IMR-90 (cell line): ENCODE data around the gene VPS25. TPM values are rescaled to one million over a fixed set of nuclear protein-coding genes. Genes with fewer than 3 reads are reported as not detected.
A peak's percentile ranks its signal among the peaks of the same experiment; 100 is the strongest.

ENCODE experiments used
- ATAC-seq: fragments of 200-7000 bp; cut with Tn5 transposase; 2 replicates; pipeline ENCODE4 v1.9.1; 2020; ENCODE audit warnings: low read depth, mild to moderate bottlenecking, moderate library complexity
- BruUV-seq: library from RNA; stranded (reverse); fragments of 400-500 nt; replicated peaks from 2 replicates; lab custom pipeline; 2021; lab: Mats Ljungman, UMichigan
- CTCF ChIA-PET: fragments of 300-600 bp; formaldehyde crosslinking; extraction: SDS; loops from one replicate; lab custom pipeline; 2021; ENCODE audit warnings: antibody characterized with exemption; lab: Yijun Ruan, JAX
- POLR2A ChIA-PET: fragments of 300-600 bp; sonication (Branson Sonifier 250); formaldehyde crosslinking; loops from one replicate; lab custom pipeline; 2022; ENCODE audit warnings: antibody characterized with exemption; ENCODE audit not compliant: unreplicated experiment; lab: Charles Lee
- DNase-seq: peaks from one replicate; pipeline ENCODE4 v3.0.0; 2013
- H2AFZ ChIP-seq: replicated peaks from 2 replicates; pipeline ENCODE3; 2013; ENCODE audit warnings: low read length, mild to moderate bottlenecking; ENCODE audit not compliant: poor library complexity
- H2AK5ac ChIP-seq: 2 replicates; pipeline ENCODE4 v1.6.1; 2013; ENCODE audit warnings: low read depth, low read length, inconsistent platforms
- H2AK9ac ChIP-seq: replicated peaks from 2 replicates; pipeline ENCODE3; 2013; ENCODE audit warnings: mild to moderate bottlenecking, low read depth, low read length, moderate library complexity; ENCODE audit not compliant: poor library complexity
- H2BK120ac ChIP-seq: 2 replicates; pipeline ENCODE4 v1.6.1; 2013; ENCODE audit warnings: low read depth, low read length, inconsistent platforms
- H2BK15ac ChIP-seq: 3 replicates; pipeline ENCODE4 v1.6.1; 2013; ENCODE audit warnings: low read depth, low read length, inconsistent platforms
- H2BK20ac ChIP-seq: 2 replicates; pipeline ENCODE4 v1.6.1; 2013; ENCODE audit warnings: low read depth, mild to moderate bottlenecking, inconsistent platforms, low read length, moderate library complexity
- H2BK5ac ChIP-seq: 2 replicates; pipeline ENCODE4 v1.6.1; 2013; ENCODE audit warnings: mild to moderate bottlenecking, low read depth, low read length, inconsistent platforms; ENCODE audit not compliant: poor library complexity, severe bottlenecking
- H3K14ac ChIP-seq: replicated peaks from 2 replicates; pipeline ENCODE4 v1.6.1; 2013; ENCODE audit warnings: low read depth, low read length, inconsistent platforms
- H3K18ac ChIP-seq: 2 replicates; pipeline ENCODE4 v1.6.1; 2013; ENCODE audit warnings: low read depth, low read length, control low read depth
- H3K23ac ChIP-seq: 2 replicates; pipeline ENCODE4 v1.6.1; 2013; ENCODE audit warnings: low read depth, low read length, inconsistent platforms
- H3K27ac ChIP-seq: 2 replicates; pipeline ENCODE4 v1.5.1; 2013; ENCODE audit warnings: mild to moderate bottlenecking, control low read depth, low read length; ENCODE audit not compliant: insufficient read depth
- H3K27me3 ChIP-seq: 2 replicates; pipeline ENCODE4 v1.6.1; 2013; ENCODE audit warnings: low read length; ENCODE audit not compliant: control insufficient read depth, insufficient read depth
- H3K36me3 ChIP-seq: 2 replicates; pipeline ENCODE4 v1.6.1; 2013; ENCODE audit warnings: low read length, mixed read lengths; ENCODE audit not compliant: control insufficient read depth, insufficient read depth
- H3K4ac ChIP-seq: 2 replicates; pipeline ENCODE4 v1.6.1; 2013; ENCODE audit warnings: low read depth, low read length, inconsistent platforms
- H3K4me1 ChIP-seq: 2 replicates; pipeline ENCODE4 v1.6.1; 2013; ENCODE audit warnings: low read length, mixed read lengths; ENCODE audit not compliant: control insufficient read depth, insufficient read depth
- H3K4me2 ChIP-seq: 2 replicates; pipeline ENCODE4 v1.6.1; 2013; ENCODE audit warnings: low read depth, mild to moderate bottlenecking, control low read depth, low read length, moderate library complexity
- H3K4me3 ChIP-seq: 2 replicates; pipeline ENCODE4 v1.5.1; 2013; ENCODE audit warnings: low read depth, mild to moderate bottlenecking, control low read depth, low read length, moderate library complexity; ENCODE audit not compliant: insufficient read depth
- H3K56ac ChIP-seq: 2 replicates; pipeline ENCODE4 v1.6.1; 2013; ENCODE audit warnings: low read length, inconsistent platforms; ENCODE audit not compliant: insufficient read depth; ENCODE audit errors: extremely low read depth
- H3K79me1 ChIP-seq, 2 experiments: 2 replicates each; pipeline ENCODE4 v1.6.1; 2013; ENCODE audit warnings: low read length in 2 of 2, inconsistent platforms in 1 of 2, low read depth in 1 of 2
- H3K9ac ChIP-seq: 2 replicates; pipeline ENCODE4 v1.6.1; 2013; ENCODE audit warnings: low read depth, low read length, control low read depth
- H3K9me1 ChIP-seq: 2 replicates; pipeline ENCODE4 v1.6.1; 2013; ENCODE audit warnings: low read length, inconsistent platforms; ENCODE audit not compliant: insufficient read depth
- H3K9me3 ChIP-seq: 2 replicates; pipeline ENCODE4 v1.6.1; 2013; ENCODE audit warnings: low read length; ENCODE audit not compliant: control insufficient read depth, insufficient read depth
- H4K20me1 ChIP-seq: 2 replicates; pipeline ENCODE4 v1.6.1; 2013; ENCODE audit warnings: low read length, inconsistent platforms; ENCODE audit not compliant: insufficient read depth
- H4K5ac ChIP-seq: 2 replicates; pipeline ENCODE4 v1.6.1; 2013; ENCODE audit warnings: mild to moderate bottlenecking, low read depth, low read length, control low read depth
- H4K8ac ChIP-seq, 2 experiments: 2 replicates each; pipeline ENCODE4 v1.6.1; 2013; ENCODE audit warnings: low read depth in 2 of 2, low read length in 2 of 2, control low read depth in 1 of 2, inconsistent platforms in 1 of 2
- H4K91ac ChIP-seq: 2 replicates; pipeline ENCODE4 v1.6.1; 2013; ENCODE audit warnings: low read depth, low read length, inconsistent platforms; ENCODE audit not compliant: insufficient read depth
- RFX5 ChIP-seq: IDR thresholded peaks from 2 replicates; pipeline ENCODE4 v1.8.0; 2012; ENCODE audit warnings: low read depth, mild to moderate bottlenecking, low read length, moderate library complexity
- WGBS, 2 experiments: methylation state at CpG; one replicate each; pipeline versions ENCODE4 v1.1.5 to v1.1.7; 2013; ENCODE audit warnings: missing lambda C conversion rate in 2 of 2; ENCODE audit not compliant: insufficient read length in 1 of 2; ENCODE audit errors: extremely low coverage in 2 of 2; 5-methylcytosine and 5-hydroxymethylcytosine counted together
- dilution Hi-C: fragments of 300-500 bp; cut with HindIII; formaldehyde crosslinking; loops from one replicate; pipeline ENCODE4 v1.14.3; 2018; ENCODE audit warnings: low sequenced_read_pairs; ENCODE audit not compliant: unreplicated experiment
- in situ Hi-C: fragments of 300-500 bp; cut with MboI; formaldehyde crosslinking; loops from 3 replicates; pipeline ENCODE4 v1.14.3; 2019; ENCODE audit warnings: low sequenced_read_pairs, inconsistent platforms, mixed read lengths
- intact Hi-C: fragments of 100-400 bp; cut with micrococcal nuclease; formaldehyde crosslinking; loops from 2 replicates; pipeline ENCODE4 v1.10.0; 2022
- polyA plus RNA-seq, 3 experiments: library from polyadenylated mRNA; depleted of rRNA; stranded (reverse); fragments of >200 nt; gene quantifications; 2 replicates each; pipeline ENCODE4 v1.2.3, GENCODE V29; 2012; ENCODE audit warnings: low replicate concordance in 1 of 3
- total RNA-seq: library from RNA; depleted of rRNA; stranded (reverse); fragments of >200 nt; gene quantifications from 2 replicates; pipeline ENCODE4 v1.2.3, GENCODE V29; 2012
- TF ChIP-seq, protein P1 (sequence below): conservative IDR thresholded peaks from 2 replicates; pipeline ENCODE4 v1.5.1; 2012; ENCODE audit warnings: mild to moderate bottlenecking, low read depth, low read length, improper control_type of control experiment

VPS25 gene
- total and polyA plus RNA-seq, 2 of the 4 experiments (the other 2 are of a cell fraction), result 71.3 to 130 TPM

DNA sequence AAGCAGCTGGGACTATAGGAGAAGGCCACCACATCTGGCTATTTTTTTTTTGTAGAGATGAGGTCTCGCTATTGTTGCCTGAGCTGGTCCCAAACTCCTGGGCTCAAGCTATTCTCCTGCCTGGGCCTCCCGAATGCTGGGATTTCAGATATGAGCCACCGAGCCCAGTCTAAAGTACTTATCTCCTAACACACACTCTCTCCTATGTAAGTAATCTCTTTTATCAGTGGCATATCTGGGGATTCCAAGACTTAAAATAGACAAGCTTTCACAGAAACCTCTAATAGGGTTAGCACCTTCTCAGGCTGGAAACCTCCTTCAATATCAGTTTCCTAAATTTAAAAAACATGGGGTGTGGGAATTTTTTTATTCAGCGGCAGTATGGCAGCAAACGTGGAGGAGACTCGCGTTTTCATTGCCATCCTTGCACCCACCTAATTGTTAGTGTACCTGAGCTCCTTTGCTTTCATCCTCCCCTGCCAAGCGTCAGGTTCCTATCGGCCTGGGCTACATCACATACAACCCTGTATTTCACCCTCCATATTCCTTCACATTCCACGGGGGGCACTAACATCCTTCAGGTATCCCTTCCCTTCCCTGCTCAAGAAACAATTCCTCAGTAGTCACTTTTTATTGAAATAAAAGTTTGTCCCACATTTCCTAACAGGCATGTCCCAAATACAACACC lies 29.5 kb upstream of the VPS25 start:
- peak overlapping the region; percentile 61; the same call in 1 of the 2 replicates for H3K56ac ChIP-seq
- peak overlapping the region; percentile 65; the same call in 1 of the 2 replicates for H4K5ac ChIP-seq
- peak overlapping the region; percentile 35 to 74; a peak in 3 of 4 replicates for H4K8ac ChIP-seq
- H3K79me1 ChIP-seq, result peaks cover 12 to 39% of the 10 kb centered on the region in 2 experiments
- 0% methylated on average over 1 of the region's 10 CpGs; no CpG with 5 or more reads in 1 of the 2 experiments for WGBS, 2 experiments
- H3K27ac ChIP-seq, result no peak overlapping the region; the same call in 1 of the 2 replicates
- dilution Hi-C loops (no loop called here), in situ Hi-C loops (no loop called here), intact Hi-C loops (no loop called here)
- H4K20me1 ChIP-seq, result no peaks in the 10 kb centered on the region
- H2BK5ac ChIP-seq, result peak overlapping the region; percentile 47
- 0 out of 2 replicates have a peak, but pooled peaks cover 2% of the 10 kb centered on the region for H3K4me1 ChIP-seq
- peak overlapping the region; percentile 84; the same call in 1 of the 2 replicates for H2AK5ac ChIP-seq
- H3K4ac ChIP-seq, result peak overlapping the region; percentile 70
- H2BK15ac ChIP-seq, result no peak overlapping the region
- POLR2A ChIA-PET, result no interaction called here
- no peak overlapping the region for H2BK20ac ChIP-seq
- H3K23ac ChIP-seq, result 0 out of 2 replicates have a peak overlapping the region, but pooled peaks have one; percentile 55
- no peaks in the 10 kb centered on the region for H3K36me3 ChIP-seq
- peak overlapping the region; percentile 84; the same call in 1 of the 2 replicates for H3K9ac ChIP-seq
- ATAC-seq, result no peak
- peak overlapping the region; percentile 16; the same call in 1 of the 2 replicates for H2BK120ac ChIP-seq
- peaks cover 8% of the 10 kb centered on the region; the same call in 1 of the 2 replicates for H3K9me1 ChIP-seq
- no peaks in the 10 kb centered on the region for H3K9me3 ChIP-seq
- H4K91ac ChIP-seq, result peak overlapping the region; percentile 68; the same call in 1 of the 2 replicates
- H2AFZ ChIP-seq, result peak overlapping the region; percentile 99
- peak overlapping the region; percentile 77 for H3K14ac ChIP-seq
- peak overlapping the region; percentile 97 for H3K4me2 ChIP-seq
- peak overlapping the region; percentile 95 for H2AK9ac ChIP-seq
- H3K18ac ChIP-seq, result peak overlapping the region; percentile 20; the same call in 1 of the 2 replicates
- peak overlapping the region; percentile 75 for H3K4me3 ChIP-seq
- no peak for TF ChIP-seq RFX5
- TF ChIP-seq, protein P1, sequence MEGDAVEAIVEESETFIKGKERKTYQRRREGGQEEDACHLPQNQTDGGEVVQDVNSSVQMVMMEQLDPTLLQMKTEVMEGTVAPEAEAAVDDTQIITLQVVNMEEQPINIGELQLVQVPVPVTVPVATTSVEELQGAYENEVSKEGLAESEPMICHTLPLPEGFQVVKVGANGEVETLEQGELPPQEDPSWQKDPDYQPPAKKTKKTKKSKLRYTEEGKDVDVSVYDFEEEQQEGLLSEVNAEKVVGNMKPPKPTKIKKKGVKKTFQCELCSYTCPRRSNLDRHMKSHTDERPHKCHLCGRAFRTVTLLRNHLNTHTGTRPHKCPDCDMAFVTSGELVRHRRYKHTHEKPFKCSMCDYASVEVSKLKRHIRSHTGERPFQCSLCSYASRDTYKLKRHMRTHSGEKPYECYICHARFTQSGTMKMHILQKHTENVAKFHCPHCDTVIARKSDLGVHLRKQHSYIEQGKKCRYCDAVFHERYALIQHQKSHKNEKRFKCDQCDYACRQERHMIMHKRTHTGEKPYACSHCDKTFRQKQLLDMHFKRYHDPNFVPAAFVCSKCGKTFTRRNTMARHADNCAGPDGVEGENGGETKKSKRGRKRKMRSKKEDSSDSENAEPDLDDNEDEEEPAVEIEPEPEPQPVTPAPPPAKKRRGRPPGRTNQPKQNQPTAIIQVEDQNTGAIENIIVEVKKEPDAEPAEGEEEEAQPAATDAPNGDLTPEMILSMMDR, result 0 out of 2 replicates have a peak, but pooled peaks have one; percentile 14
- H3K27me3 ChIP-seq, result peaks cover 2% of the 10 kb centered on the region; the same call in 1 of the 2 replicates
- no peak for DNase-seq
- CTCF ChIA-PET, result interaction anchor here (0.6 kb wide), 1 partner anchor 20 kb away, joined by 3 read pairs; no protein-coding TSS in a partner anchor
- no TSS peak for BruUV-seq
